GM12878 (cell line): ENCODE measurements around the gene NBPF1. TPM values are rescaled to one million over a fixed set of nuclear protein-coding genes. Genes with fewer than 3 reads are reported as not detected.
A peak's percentile ranks its signal among the peaks of the same experiment; 100 is the strongest.

Experiments used
- CBX3 ChIP-seq: fragments of 200-600 bp; sonication (generic); IDR thresholded peaks from 2 replicates; pipeline ENCODE4 v1.6.1; 2016; ENCODE audit warnings: low read depth, borderline replicate concordance
- EED ChIP-seq: sonication (generic); IDR thresholded peaks from 2 replicates; pipeline ENCODE4 v1.6.1; 2016; ENCODE audit warnings: antibody characterized with exemption, low read depth
- EP300 ChIP-seq, 2 experiments: fragments of 150-350 bp in 1 of 2; IDR thresholded peaks; 2 replicates each; pipeline ENCODE4 v1.6.1; 2011 to 2012; ENCODE audit warnings: low read depth in 2 of 2, low read length in 2 of 2, borderline replicate concordance in 1 of 2, improper control_type of control experiment in 1 of 2, inconsistent platforms in 1 of 2; ENCODE audit not compliant: control insufficient read depth in 1 of 2
- NFYB ChIP-seq: IDR thresholded peaks from 2 replicates; pipeline ENCODE4 v1.6.1; 2011; ENCODE audit warnings: low read depth, mild to moderate bottlenecking, low read length, improper control_type of control experiment, moderate library complexity; ENCODE audit not compliant: insufficient read depth
- NR2C1 ChIP-seq: fragments of 450-650 bp; IDR thresholded peaks from 2 replicates; pipeline ENCODE4 v1.6.1; 2017; ENCODE audit warnings: antibody characterized with exemption, mild to moderate bottlenecking, moderate library complexity
- PAX8 ChIP-seq: fragments of 450-650 bp; IDR thresholded peaks from 2 replicates; pipeline ENCODE4 v1.6.1; 2017; ENCODE audit warnings: mild to moderate bottlenecking, moderate library complexity
- RELA ChIP-seq: fragments of 450-650 bp; IDR thresholded peaks from 2 replicates; pipeline ENCODE4 v1.8.0; 2014; ENCODE audit warnings: borderline replicate concordance; ENCODE audit not compliant: partially characterized antibody
- SIX5 ChIP-seq: IDR thresholded peaks from 2 replicates; pipeline ENCODE4 v1.6.1; 2011; ENCODE audit warnings: mild to moderate bottlenecking, low read depth, low read length, moderate library complexity; ENCODE audit not compliant: severe bottlenecking
- SMAD5 ChIP-seq: IDR thresholded peaks from 2 replicates; pipeline ENCODE4 v1.6.1; 2016; ENCODE audit warnings: antibody characterized with exemption, low read depth
- YBX1 ChIP-seq: fragments of 450-650 bp; IDR thresholded peaks from 2 replicates; pipeline ENCODE4 v1.6.1; 2016; ENCODE audit warnings: antibody characterized with exemption
- ZNF384 ChIP-seq: IDR thresholded peaks from 2 replicates; pipeline ENCODE4 v1.6.1; 2012; ENCODE audit warnings: low read depth, mild to moderate bottlenecking, low read length, improper control_type of control experiment, borderline replicate concordance
- polyA plus RNA-seq, 11 experiments: library from polyadenylated mRNA; depleted of rRNA in 4 of 11; unstranded in 6 of 11; stranded (reverse) in 5 of 11; fragments of >200 nt; fragmentation: Nextera tagmentation in 4 of 11; fragmentation: Illumina TruSeq in 1 of 11; extraction: Ambion mirVana in 4 of 11; extraction: Trizol in 1 of 11; gene quantifications; 1 replicate in 1 of 11; 2 replicates in 10 of 11; pipeline versions ENCODE4 v1.2.1 to v1.2.3, GENCODE V29; 2011 to 2016; ENCODE audit warnings: inconsistent platforms in 2 of 11, missing spikeins in 2 of 11, low read depth in 1 of 11
- total RNA-seq, 4 experiments: library from RNA; depleted of rRNA in 3 of 4; stranded (reverse); fragments of >200 nt in 3 of 4; fragmentation: Illumina TruSeq in 1 of 4; extraction: Trizol in 1 of 4; gene quantifications; 2 replicates each; pipeline versions ENCODE4 v1.2.1 to v1.2.3, GENCODE V29; 2013 to 2021
- TF ChIP-seq, protein P1 (sequence below): fragments of 450-650 bp; IDR thresholded peaks from 2 replicates; pipeline ENCODE4 v1.6.1; 2016; ENCODE audit warnings: mild to moderate bottlenecking, moderate library complexity, borderline replicate concordance
- TF ChIP-seq, protein P2 (sequence below): fragments of 450-650 bp; IDR thresholded peaks from 2 replicates; pipeline ENCODE4 v1.6.1; 2016; ENCODE audit warnings: mild to moderate bottlenecking
- TF ChIP-seq, protein P3 (sequence below): IDR thresholded peaks from 2 replicates; pipeline ENCODE4 v1.6.1; 2012; ENCODE audit warnings: mild to moderate bottlenecking, low read depth, low read length
- TF ChIP-seq, protein P4 (sequence below): fragments of 450-650 bp; IDR thresholded peaks from 2 replicates; pipeline ENCODE4 v1.6.1; 2017; ENCODE audit warnings: mild to moderate bottlenecking
- TF ChIP-seq, protein P5 (sequence below): IDR thresholded peaks from 2 replicates; pipeline ENCODE4 v1.6.1; 2011; ENCODE audit warnings: mild to moderate bottlenecking, low read depth, low read length, moderate library complexity; ENCODE audit not compliant: insufficient replicate concordance

NBPF1 gene
- total and polyA plus RNA-seq, 10 of the 15 experiments (the other 5 are each of a cell fraction or from before 2014, with no cell fraction given) = 0.20 to 3.4 (median 0.71) TPM

DNA sequence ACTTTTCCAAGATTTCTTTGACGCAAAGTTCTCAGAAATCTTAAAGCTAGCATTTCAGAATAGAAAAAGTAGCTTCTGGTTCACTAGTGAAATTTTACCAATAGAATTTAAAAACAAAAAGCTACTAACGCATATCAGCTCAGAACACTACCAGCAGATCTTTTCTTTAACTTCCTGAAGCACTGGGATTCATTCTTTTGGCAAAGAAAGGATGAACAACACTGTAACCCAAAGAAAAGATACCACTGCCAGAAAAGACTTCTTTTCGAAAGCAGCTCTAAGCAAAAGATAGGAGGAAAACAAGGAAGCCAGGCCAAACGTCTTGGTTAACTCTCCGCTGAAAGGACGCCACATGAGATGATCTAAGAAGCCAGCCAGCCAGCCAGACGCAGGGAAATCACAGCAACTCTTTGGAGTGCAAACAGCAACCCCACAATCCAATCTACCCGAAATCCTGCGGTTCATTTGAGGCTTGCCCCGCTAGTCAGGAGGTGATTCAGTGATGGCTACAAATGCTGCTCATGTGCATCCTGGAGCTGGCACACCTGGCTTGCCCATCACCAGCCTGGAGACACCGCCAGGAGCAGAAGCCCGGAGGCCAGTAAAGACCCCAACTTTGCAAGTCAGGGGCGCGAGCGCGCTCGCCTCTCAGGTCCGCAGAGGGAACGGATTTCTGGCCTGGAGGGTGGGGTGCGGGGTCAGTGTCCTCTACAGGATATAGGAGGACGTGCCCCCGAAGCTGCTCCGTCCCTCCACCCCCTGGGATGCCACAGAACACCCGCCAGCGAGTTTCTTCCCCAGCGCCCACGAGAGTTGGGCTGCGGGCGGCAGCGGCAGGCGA lies 812 bp downstream of the NBPF1 start (continued):
- TF ChIP-seq, protein P1, sequence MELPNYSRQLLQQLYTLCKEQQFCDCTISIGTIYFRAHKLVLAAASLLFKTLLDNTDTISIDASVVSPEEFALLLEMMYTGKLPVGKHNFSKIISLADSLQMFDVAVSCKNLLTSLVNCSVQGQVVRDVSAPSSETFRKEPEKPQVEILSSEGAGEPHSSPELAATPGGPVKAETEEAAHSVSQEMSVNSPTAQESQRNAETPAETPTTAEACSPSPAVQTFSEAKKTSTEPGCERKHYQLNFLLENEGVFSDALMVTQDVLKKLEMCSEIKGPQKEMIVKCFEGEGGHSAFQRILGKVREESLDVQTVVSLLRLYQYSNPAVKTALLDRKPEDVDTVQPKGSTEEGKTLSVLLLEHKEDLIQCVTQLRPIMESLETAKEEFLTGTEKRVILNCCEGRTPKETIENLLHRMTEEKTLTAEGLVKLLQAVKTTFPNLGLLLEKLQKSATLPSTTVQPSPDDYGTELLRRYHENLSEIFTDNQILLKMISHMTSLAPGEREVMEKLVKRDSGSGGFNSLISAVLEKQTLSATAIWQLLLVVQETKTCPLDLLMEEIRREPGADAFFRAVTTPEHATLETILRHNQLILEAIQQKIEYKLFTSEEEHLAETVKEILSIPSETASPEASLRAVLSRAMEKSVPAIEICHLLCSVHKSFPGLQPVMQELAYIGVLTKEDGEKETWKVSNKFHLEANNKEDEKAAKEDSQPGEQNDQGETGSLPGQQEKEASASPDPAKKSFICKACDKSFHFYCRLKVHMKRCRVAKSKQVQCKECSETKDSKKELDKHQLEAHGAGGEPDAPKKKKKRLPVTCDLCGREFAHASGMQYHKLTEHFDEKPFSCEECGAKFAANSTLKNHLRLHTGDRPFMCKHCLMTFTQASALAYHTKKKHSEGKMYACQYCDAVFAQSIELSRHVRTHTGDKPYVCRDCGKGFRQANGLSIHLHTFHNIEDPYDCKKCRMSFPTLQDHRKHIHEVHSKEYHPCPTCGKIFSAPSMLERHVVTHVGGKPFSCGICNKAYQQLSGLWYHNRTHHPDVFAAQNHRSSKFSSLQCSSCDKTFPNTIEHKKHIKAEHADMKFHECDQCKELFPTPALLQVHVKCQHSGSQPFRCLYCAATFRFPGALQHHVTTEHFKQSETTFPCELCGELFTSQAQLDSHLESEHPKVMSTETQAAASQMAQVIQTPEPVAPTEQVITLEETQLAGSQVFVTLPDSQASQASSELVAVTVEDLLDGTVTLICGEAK = no peak; the same call in 1 of the 2 replicates
- TF ChIP-seq EP300 (IDR thresholded peaks at IDR 0.05; ENCODE audit: borderline replicate concordance in 1 of 2, control insufficient read depth in 1 of 2, low read depth in 2 of 2, low read length in 2 of 2) (0 out of 4 replicates have a peak, but pooled peaks of 1 of the 2 experiments have one; percentile 13), SMAD5 (no peak), SIX5 (no peak), PAX8 (no peak), NR2C1 (no peak), ZNF384 (no peak), RELA (no peak), CBX3 (no peak), YBX1 (no peak), EED (no peak), NFYB (no peak)
- TF ChIP-seq, protein P2, sequence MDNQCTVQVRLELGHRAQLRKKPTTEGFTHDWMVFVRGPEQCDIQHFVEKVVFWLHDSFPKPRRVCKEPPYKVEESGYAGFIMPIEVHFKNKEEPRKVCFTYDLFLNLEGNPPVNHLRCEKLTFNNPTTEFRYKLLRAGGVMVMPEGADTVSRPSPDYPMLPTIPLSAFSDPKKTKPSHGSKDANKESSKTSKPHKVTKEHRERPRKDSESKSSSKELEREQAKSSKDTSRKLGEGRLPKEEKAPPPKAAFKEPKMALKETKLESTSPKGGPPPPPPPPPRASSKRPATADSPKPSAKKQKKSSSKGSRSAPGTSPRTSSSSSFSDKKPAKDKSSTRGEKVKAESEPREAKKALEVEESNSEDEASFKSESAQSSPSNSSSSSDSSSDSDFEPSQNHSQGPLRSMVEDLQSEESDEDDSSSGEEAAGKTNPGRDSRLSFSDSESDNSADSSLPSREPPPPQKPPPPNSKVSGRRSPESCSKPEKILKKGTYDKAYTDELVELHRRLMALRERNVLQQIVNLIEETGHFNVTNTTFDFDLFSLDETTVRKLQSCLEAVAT = no peak
- TF ChIP-seq, protein P3, sequence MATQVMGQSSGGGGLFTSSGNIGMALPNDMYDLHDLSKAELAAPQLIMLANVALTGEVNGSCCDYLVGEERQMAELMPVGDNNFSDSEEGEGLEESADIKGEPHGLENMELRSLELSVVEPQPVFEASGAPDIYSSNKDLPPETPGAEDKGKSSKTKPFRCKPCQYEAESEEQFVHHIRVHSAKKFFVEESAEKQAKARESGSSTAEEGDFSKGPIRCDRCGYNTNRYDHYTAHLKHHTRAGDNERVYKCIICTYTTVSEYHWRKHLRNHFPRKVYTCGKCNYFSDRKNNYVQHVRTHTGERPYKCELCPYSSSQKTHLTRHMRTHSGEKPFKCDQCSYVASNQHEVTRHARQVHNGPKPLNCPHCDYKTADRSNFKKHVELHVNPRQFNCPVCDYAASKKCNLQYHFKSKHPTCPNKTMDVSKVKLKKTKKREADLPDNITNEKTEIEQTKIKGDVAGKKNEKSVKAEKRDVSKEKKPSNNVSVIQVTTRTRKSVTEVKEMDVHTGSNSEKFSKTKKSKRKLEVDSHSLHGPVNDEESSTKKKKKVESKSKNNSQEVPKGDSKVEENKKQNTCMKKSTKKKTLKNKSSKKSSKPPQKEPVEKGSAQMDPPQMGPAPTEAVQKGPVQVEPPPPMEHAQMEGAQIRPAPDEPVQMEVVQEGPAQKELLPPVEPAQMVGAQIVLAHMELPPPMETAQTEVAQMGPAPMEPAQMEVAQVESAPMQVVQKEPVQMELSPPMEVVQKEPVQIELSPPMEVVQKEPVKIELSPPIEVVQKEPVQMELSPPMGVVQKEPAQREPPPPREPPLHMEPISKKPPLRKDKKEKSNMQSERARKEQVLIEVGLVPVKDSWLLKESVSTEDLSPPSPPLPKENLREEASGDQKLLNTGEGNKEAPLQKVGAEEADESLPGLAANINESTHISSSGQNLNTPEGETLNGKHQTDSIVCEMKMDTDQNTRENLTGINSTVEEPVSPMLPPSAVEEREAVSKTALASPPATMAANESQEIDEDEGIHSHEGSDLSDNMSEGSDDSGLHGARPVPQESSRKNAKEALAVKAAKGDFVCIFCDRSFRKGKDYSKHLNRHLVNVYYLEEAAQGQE = no peak
- TF ChIP-seq, protein P4, sequence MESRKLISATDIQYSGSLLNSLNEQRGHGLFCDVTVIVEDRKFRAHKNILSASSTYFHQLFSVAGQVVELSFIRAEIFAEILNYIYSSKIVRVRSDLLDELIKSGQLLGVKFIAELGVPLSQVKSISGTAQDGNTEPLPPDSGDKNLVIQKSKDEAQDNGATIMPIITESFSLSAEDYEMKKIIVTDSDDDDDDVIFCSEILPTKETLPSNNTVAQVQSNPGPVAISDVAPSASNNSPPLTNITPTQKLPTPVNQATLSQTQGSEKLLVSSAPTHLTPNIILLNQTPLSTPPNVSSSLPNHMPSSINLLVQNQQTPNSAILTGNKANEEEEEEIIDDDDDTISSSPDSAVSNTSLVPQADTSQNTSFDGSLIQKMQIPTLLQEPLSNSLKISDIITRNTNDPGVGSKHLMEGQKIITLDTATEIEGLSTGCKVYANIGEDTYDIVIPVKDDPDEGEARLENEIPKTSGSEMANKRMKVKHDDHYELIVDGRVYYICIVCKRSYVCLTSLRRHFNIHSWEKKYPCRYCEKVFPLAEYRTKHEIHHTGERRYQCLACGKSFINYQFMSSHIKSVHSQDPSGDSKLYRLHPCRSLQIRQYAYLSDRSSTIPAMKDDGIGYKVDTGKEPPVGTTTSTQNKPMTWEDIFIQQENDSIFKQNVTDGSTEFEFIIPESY = 0 out of 2 replicates have a peak, but pooled peaks have one; percentile 5
- TF ChIP-seq, protein P5, sequence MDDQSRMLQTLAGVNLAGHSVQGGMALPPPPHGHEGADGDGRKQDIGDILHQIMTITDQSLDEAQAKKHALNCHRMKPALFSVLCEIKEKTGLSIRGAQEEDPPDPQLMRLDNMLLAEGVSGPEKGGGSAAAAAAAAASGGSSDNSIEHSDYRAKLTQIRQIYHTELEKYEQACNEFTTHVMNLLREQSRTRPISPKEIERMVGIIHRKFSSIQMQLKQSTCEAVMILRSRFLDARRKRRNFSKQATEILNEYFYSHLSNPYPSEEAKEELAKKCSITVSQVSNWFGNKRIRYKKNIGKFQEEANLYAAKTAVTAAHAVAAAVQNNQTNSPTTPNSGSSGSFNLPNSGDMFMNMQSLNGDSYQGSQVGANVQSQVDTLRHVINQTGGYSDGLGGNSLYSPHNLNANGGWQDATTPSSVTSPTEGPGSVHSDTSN = no peak
